WTC11 (cell line): Measurements from ENCODE around the gene SIGLEC1. TPM values are rescaled to one million over a fixed set of nuclear protein-coding genes. Genes with fewer than 3 reads are reported as not detected.

Source experiments
- ATAC-seq: fragments of 200-7000 bp; cut with Tn5 transposase; 2 replicates; pipeline ENCODE4 v1.10.0; 2021; ENCODE audit warnings: mild to moderate bottlenecking, moderate library complexity
- CTCF ChIA-PET: fragments of 300-600 bp; sonication (Branson Sonifier 250); formaldehyde crosslinking; loops from one replicate; lab custom pipeline; 2021; ENCODE audit warnings: antibody characterized with exemption; lab: Charles Lee
- POLR2A ChIA-PET: fragments of 350-600 bp; sonication (Branson Sonifier 250); formaldehyde crosslinking; loops from one replicate; lab custom pipeline; 2021; ENCODE audit warnings: antibody characterized with exemption; lab: Charles Lee
- DNase-seq: peaks from one replicate; pipeline ENCODE4 v3.0.0; 2021; ENCODE audit warnings: low spot score
- H3K27ac Mint-ChIP-seq: 2 replicates; pipeline ENCODE4 v1.8.0; 2021; ENCODE audit warnings: mixed read lengths
- H3K27me3 Mint-ChIP-seq: 2 replicates; pipeline ENCODE4 v1.8.0; 2021; ENCODE audit warnings: low read depth, mild to moderate bottlenecking, moderate library complexity, mixed read lengths
- H3K36me3 Mint-ChIP-seq: 2 replicates; pipeline ENCODE4 v1.8.0; 2021; ENCODE audit warnings: mixed read lengths
- H3K4me1 Mint-ChIP-seq: 2 replicates; pipeline ENCODE4 v1.8.0; 2022; ENCODE audit warnings: mixed read lengths
- H3K4me3 Mint-ChIP-seq: 2 replicates; pipeline ENCODE4 v1.8.0; 2021; ENCODE audit warnings: mild to moderate bottlenecking, moderate library complexity, mixed read lengths
- H3K9me3 Mint-ChIP-seq: 2 replicates; pipeline ENCODE4 v1.8.0; 2021; ENCODE audit warnings: mixed read lengths
- ATF1 ChIP-seq: sonication (generic); formaldehyde crosslinking; IDR thresholded peaks from 2 replicates; pipeline ENCODE4 v1.8.1; 2023; ENCODE audit warnings: mild to moderate bottlenecking, moderate library complexity, missing genetic modification reagents
- ATF6 ChIP-seq: sonication (generic); formaldehyde crosslinking; IDR thresholded peaks from 2 replicates; pipeline ENCODE4 v1.8.1; 2023; ENCODE audit warnings: mild to moderate bottlenecking, missing genetic modification reagents
- CBFB ChIP-seq: sonication (generic); formaldehyde crosslinking; IDR thresholded peaks from 2 replicates; pipeline ENCODE4 v1.8.1; 2022; ENCODE audit warnings: mild to moderate bottlenecking, low read depth, missing genetic modification reagents
- CREM ChIP-seq: sonication (generic); formaldehyde crosslinking; IDR thresholded peaks from 2 replicates; pipeline ENCODE4 v1.8.1; 2022; ENCODE audit warnings: mild to moderate bottlenecking, missing genetic modification reagents, moderate library complexity
- E2F1 ChIP-seq: sonication (generic); formaldehyde crosslinking; IDR thresholded peaks from 2 replicates; pipeline ENCODE4 v1.8.0; 2022; ENCODE audit warnings: mild to moderate bottlenecking, missing genetic modification reagents
- E2F5 ChIP-seq: sonication (generic); formaldehyde crosslinking; IDR thresholded peaks from 2 replicates; pipeline ENCODE4 v1.8.1; 2022; ENCODE audit warnings: mild to moderate bottlenecking, moderate library complexity, missing genetic modification reagents
- EMX1 ChIP-seq: fragments of 250-450 bp; sonication (Bioruptor Pico); IDR thresholded peaks from 2 replicates; pipeline ENCODE4 v1.8.0; 2021; ENCODE audit warnings: mild to moderate bottlenecking
- ETV6 ChIP-seq: sonication (generic); formaldehyde crosslinking; IDR thresholded peaks from 2 replicates; pipeline ENCODE4 v1.8.1; 2022; ENCODE audit warnings: mild to moderate bottlenecking, missing genetic modification reagents
- GABPB1 ChIP-seq: sonication (generic); formaldehyde crosslinking; IDR thresholded peaks from 2 replicates; pipeline ENCODE4 v1.8.1; 2023; ENCODE audit warnings: mild to moderate bottlenecking, missing genetic modification reagents
- JAZF1 ChIP-seq: fragments of 250-450 bp; sonication (Bioruptor Pico); IDR thresholded peaks from 2 replicates; pipeline ENCODE4 v1.9.0; 2021; ENCODE audit warnings: moderate library complexity, mild to moderate bottlenecking, inconsistent platforms
- KAT7 ChIP-seq: sonication (generic); formaldehyde crosslinking; IDR thresholded peaks from 2 replicates; pipeline ENCODE4 v1.8.1; 2023; ENCODE audit warnings: missing genetic modification reagents, mild to moderate bottlenecking, borderline replicate concordance
- MAX ChIP-seq: sonication (generic); formaldehyde crosslinking; IDR thresholded peaks from 2 replicates; pipeline ENCODE4 v1.8.0; 2022; ENCODE audit warnings: mild to moderate bottlenecking, missing genetic modification reagents
- NFYB ChIP-seq: sonication (generic); formaldehyde crosslinking; conservative IDR thresholded peaks from 2 replicates; pipeline ENCODE4 v1.8.0; 2022; ENCODE audit warnings: low read depth, missing genetic modification reagents
- SMAD3 ChIP-seq: sonication (generic); formaldehyde crosslinking; IDR thresholded peaks from 2 replicates; pipeline ENCODE4 v1.8.0; 2022; ENCODE audit warnings: missing genetic modification reagents, mild to moderate bottlenecking, borderline replicate concordance
- SMAD4 ChIP-seq: sonication (generic); formaldehyde crosslinking; IDR thresholded peaks from 2 replicates; pipeline ENCODE4 v1.8.0; 2022; ENCODE audit warnings: mild to moderate bottlenecking, missing genetic modification reagents
- SOX15 ChIP-seq: fragments of 250-450 bp; sonication (Bioruptor Pico); IDR thresholded peaks from 2 replicates; pipeline ENCODE4 v1.9.0; 2021; ENCODE audit warnings: mild to moderate bottlenecking
- STAT6 ChIP-seq: sonication (generic); formaldehyde crosslinking; conservative IDR thresholded peaks from 2 replicates; pipeline ENCODE4 v1.8.1; 2023; ENCODE audit warnings: mild to moderate bottlenecking, low read depth, missing genetic modification reagents, moderate library complexity
- ZBTB21 ChIP-seq: sonication (generic); formaldehyde crosslinking; IDR thresholded peaks from 2 replicates; pipeline ENCODE4 v1.8.1; 2023; ENCODE audit warnings: mild to moderate bottlenecking, missing genetic modification reagents, borderline replicate concordance
- ZMAT4 ChIP-seq: fragments of 250-450 bp; sonication (Bioruptor Pico); IDR thresholded peaks from 2 replicates; pipeline ENCODE4 v1.9.0; 2021; ENCODE audit warnings: mild to moderate bottlenecking
- ZNF138 ChIP-seq: sonication (generic); formaldehyde crosslinking; conservative IDR thresholded peaks from 2 replicates; pipeline ENCODE4 v1.8.1; 2022; ENCODE audit warnings: mild to moderate bottlenecking, moderate library complexity, missing genetic modification reagents
- ZNF219 ChIP-seq: sonication (generic); formaldehyde crosslinking; IDR thresholded peaks from 2 replicates; pipeline ENCODE4 v1.8.0; 2023; ENCODE audit warnings: missing genetic modification reagents, mild to moderate bottlenecking, borderline replicate concordance
- ZNF263 ChIP-seq: sonication (generic); formaldehyde crosslinking; IDR thresholded peaks from 2 replicates; pipeline ENCODE4 v1.8.1; 2022; ENCODE audit warnings: low read depth, mild to moderate bottlenecking, moderate library complexity, missing genetic modification reagents
- total RNA-seq: library from RNA; stranded (reverse); gene quantifications from 3 replicates; pipeline ENCODE4 v1.2.3, GENCODE V29; 2021

The SIGLEC1 gene
- total RNA-seq, 1 experiment from 2014 or later, result 0.04 TPM

- TF ChIP-seq ZBTB21 (CRISPR knock-in tag) (peak; percentile 45; the same call in 1 of the 2 replicates), NFYB (CRISPR knock-in tag) (no peak), ETV6 (no peak), E2F1 (CRISPR knock-in tag) (no peak)
- TF ChIP-seq, all 79 proteins: peak for 18
Measured at GRCh38 chr20:3749689-3750531, 37.5 kb upstream of the SIGLEC1 start (continued).

GRCh38 chr20:3749087-3749688 is 36.8 kb upstream of the SIGLEC1 start:
- no peak for ATAC-seq
- H3K27me3 Mint-ChIP-seq, result peaks cover 55% of the 10 kb centered on the region
- no peak for DNase-seq

GRCh38 chr20:3748073-3748472 is 35.7 kb upstream of the SIGLEC1 start:
- no peaks in the 10 kb centered on the region for H3K9me3 Mint-ChIP-seq
- CTCF ChIA-PET, result interaction anchor here (0.5 to 8.7 kb wide), 6 partner anchors 17 to 74 kb away, joined by 3 to 195 read pairs (median 26); partner anchors contain the start of genes ADISSP and HSPA12B
- H3K4me3 Mint-ChIP-seq, result no peak overlapping the region
- DNase-seq (no peak), ATAC-seq (no peak)
- peaks cover 19% of the 10 kb centered on the region for H3K4me1 Mint-ChIP-seq
- H3K36me3 Mint-ChIP-seq, result peaks cover 5% of the 10 kb centered on the region; the same call in 1 of the 2 replicates
- no peak overlapping the region for H3K27ac Mint-ChIP-seq
- H3K27me3 Mint-ChIP-seq, result peaks cover 56% of the 10 kb centered on the region
- POLR2A ChIA-PET, result interaction anchor here (0.5 to 0.6 kb wide), 2 partner anchors 29 to 185 kb away, joined by 3 to 4 read pairs; no protein-coding TSS in a partner anchor
- TF ChIP-seq JAZF1 (CRISPR knock-in tag), result no peak
- no peak for TF ChIP-seq SOX15 (CRISPR knock-in tag)
- no peak for TF ChIP-seq CREM (CRISPR knock-in tag)
- no peak for TF ChIP-seq ATF6 (CRISPR knock-in tag)
- no peak for TF ChIP-seq ZNF138 (CRISPR knock-in tag)
- TF ChIP-seq STAT6, result no peak
- TF ChIP-seq MAX (CRISPR knock-in tag), result no peak
- no peak for TF ChIP-seq KAT7 (CRISPR knock-in tag)
- TF ChIP-seq SMAD4 (CRISPR knock-in tag), result no peak
- no peak for TF ChIP-seq EMX1 (CRISPR knock-in tag)
- TF ChIP-seq ZMAT4 (CRISPR knock-in tag), result no peak
- no peak for TF ChIP-seq CBFB
- TF ChIP-seq E2F5 (CRISPR knock-in tag), result no peak
- no peak for TF ChIP-seq ZNF263 (CRISPR knock-in tag)
- TF ChIP-seq ZNF219 (CRISPR knock-in tag), result no peak
- no peak for TF ChIP-seq GABPB1 (CRISPR knock-in tag)

More at GRCh38 chr20:3749087-3749688, 36.8 kb upstream of the SIGLEC1 start:
- ChIA-PET POLR2A (interaction anchor here (0.6 to 1.0 kb wide), 3 partner anchors 18 to 70 kb away, joined by 4 to 7 read pairs (median 4); no protein-coding TSS in a partner anchor), CTCF (interaction anchor here (0.6 to 8.7 kb wide), 45 partner anchors 8 to 326 kb away, joined by 3 to 195 read pairs (median 7); partner anchors contain the start of genes ADAM33, ADISSP, AP5S1 and CENPB)
- peak overlapping the region; percentile 27; the same call in 1 of the 2 replicates for H3K4me3 Mint-ChIP-seq
- H3K4me1 Mint-ChIP-seq, result peaks cover 19% of the 10 kb centered on the region
- 0 out of 2 replicates have a peak, but pooled peaks have one; percentile 18 for TF ChIP-seq SMAD3 (CRISPR knock-in tag)
- TF ChIP-seq ATF1 (CRISPR knock-in tag), result no peak
- H3K9me3 Mint-ChIP-seq, result no peaks in the 10 kb centered on the region
- no peak overlapping the region for H3K27ac Mint-ChIP-seq
- H3K36me3 Mint-ChIP-seq, result peaks cover 5% of the 10 kb centered on the region; the same call in 1 of the 2 replicates
